Right renal pelvis (tissue), 4 donors: Measurements from ENCODE around the gene LGALS7B. TPM values are rescaled to one million over a fixed set of nuclear protein-coding genes. Genes with fewer than 3 reads are reported as not detected.
A peak's percentile ranks its signal among the peaks of the same experiment; 100 is the strongest.
"Not testable (repeated sequence)": the region's sequence is repeated elsewhere in the genome, so short reads cannot be mapped to it uniquely, and the experiment has no call there.

Experiments used
- DNase-seq, 4 donors: peaks; one replicate each; pipeline ENCODE4 v3.0.0-alpha.2; 2013; ENCODE audit warnings: low read depth in 4 of 4, low spot score in 3 of 4, missing footprints in 1 of 4
- polyA plus RNA-seq, 4 donors: library from polyadenylated mRNA; unstranded; fragments of 120-200 nt; gene quantifications; one replicate each; pipeline ENCODE4 v1.2.1, GENCODE V29; 2013; ENCODE audit not compliant: insufficient read length in 4 of 4

LGALS7B gene
- polyA plus RNA-seq, 4 donors: 0.80 to 2.6 (median 2.1) TPM; not detected in 1

DNA sequence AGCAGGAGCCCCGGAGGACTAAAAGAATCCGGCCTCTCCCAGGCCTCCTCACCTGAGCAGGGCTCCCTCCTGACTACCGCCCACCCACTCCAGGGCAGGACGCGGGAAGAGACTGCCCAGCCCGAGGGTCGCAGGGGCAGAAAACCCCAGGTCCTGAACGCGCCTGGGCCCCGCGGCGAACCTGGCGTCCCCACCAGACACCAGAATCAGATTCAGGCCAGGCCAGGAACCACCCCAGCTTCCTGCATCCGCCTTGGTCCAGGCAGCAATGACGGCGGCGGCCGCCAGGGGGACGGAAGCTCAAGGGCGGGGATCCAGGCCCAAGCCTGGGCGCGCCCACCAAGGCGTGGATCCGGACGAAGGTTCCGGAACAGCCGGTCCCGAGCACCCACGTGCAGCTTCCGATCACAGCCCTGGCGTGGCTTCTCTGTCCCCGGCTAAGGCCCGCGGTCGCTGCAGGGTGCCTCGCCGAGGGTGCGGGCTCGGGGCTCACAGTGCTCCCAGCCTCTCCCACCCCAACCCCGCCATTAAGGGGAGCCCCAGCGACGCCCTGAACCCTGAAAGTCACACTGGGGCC, 19.3 kb upstream of the LGALS7B start:
- DNase-seq: peak; percentile 54 to 71 (median 62)

DNA sequence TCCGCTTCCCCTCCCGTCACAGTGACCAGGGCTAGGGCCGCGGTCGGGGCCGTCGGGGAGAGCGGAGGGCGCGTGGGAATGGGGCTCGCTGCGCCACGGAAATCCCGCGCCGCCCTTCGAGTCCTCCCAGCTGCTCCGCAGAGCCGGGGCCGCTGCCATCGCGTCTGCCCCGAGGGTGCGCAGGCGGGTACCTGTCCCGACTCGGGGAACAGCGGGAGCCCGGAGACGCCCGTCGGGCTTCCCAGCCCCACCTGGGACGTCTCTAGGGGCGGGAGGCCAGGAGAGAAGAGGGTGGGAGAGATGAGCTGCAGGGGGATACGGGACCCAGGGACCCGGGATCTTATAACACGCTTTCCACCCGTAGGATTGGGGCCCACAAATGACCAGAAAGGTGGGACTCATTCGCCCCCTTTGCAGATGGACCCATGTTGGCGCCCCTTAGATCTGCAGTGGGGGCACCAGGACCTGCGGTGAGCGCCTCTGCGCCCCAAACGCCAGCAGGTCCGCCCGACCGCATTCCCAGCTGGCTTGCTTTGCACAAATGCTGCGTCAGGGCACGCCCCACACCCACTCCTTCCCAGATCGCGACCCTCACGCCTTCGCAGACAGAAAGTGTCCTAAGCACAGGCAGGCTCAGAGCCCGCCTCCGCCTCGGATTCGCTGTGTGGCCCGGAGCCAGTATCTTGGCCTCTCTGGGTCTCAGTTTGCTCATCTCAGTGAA, 18.6 kb upstream of the LGALS7B start:
- DNase-seq: not testable (repeated sequence)

- DNase-seq: not testable (repeated sequence)
These were observed 18.1 kb upstream of the LGALS7B start for GRCh38 chr19:38770949-38771275.

- DNase-seq: not testable (repeated sequence)
These were observed 17.4 kb upstream of the LGALS7B start for GRCh38 chr19:38771569-38771968.

DNA sequence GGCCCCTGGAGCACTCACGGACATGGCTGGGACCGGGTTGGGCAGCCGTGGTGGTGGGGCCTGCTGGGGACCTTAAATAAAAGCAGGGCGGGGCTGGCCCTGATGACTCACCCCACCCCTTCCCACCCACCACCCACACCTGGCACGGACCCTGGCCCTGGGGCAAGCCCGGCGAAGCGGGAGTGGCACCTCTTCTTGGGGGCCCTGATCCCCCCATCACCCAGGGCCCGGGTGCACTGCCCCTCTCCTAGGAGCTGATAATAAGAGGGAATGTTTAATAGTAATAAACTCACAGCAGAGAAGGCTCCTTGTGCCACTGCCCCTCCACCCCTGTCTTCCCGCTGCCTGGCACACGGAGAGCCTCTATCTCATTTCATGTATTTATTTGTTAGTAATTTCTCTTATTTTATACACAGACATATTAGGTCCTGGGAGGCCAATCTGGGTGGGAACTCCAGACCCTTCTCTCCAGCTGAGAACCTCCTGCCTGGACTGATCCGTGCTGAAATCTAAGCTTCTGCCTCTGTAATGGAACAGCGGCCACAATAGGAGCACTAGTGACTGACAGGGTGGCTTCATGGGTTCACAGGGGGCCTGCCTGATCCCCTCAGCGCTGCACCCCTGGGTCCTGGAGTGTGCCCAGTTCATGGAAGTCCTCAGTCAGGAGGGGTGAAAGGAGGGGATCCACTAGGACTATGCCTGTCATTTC, 15.4 kb upstream of the LGALS7B start, which contains the start of gene LGALS7:
LGALS7 (minus strand) TSS at position 49 of the 709 bp plus-strand sequence; CDS start at position 24, 25 bp downstream.
- DNase-seq: no peak

DNA sequence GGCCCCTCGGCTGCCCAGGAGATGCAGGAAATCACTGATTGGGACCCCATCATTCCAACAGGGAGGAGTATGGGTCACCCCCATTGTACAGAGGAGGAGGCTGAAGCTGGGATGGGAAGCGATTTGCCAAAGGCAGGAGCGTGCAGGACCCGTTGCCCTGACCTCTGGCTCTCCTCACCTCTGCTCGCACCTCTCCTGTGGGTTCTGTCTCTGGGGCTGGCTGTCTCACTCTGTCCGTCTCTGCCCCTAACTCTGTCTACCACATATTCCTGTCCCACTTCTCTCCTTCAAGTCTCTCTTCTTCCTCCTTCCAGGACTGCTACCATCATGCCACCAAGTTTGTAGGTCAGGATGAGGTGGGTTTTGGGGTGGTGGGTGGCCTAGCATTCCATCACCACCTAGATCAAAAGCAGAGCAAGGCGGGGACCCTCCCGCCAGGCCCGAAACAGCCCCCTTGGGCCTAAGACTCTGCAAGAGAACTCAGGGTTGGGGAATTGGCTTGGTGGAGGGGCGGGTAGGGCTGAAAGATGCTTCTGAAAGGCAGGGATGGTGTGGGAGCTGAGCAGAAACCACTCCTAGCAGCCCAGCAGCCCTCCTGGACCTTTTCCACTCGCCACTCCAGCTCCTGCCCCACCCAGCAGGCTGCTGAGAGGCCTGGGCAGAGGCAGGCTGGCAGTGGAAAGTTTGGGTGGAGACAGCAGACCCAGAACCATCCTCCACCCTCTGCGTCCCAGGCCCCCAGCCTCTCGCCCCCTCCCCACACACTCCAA, 14.6 kb upstream of the LGALS7B start:
- DNase-seq: no peak

- no peak for DNase-seq
These were observed 10.3 kb upstream of the LGALS7B start for GRCh38 chr19:38778733-38779132.

DNA sequence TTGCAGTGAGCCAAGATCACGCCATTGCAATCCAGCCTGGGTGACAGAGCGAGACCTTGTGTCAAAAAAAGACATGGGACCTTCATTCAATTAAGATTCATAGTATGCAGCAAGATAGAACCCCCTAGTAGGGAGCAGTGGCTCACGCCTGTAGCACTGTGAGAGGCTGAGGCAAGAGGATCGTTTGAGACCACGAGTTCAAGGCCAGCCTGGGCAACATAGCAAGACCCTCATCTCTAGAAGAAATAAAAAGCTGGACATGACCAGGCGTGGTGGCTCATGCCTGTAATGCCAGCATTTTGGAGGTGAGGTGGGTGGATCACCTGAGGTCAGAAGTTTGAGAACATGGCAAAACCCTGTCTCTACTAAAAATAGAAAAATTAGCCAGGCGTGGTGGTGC, 8.6 kb upstream of the LGALS7B start:
- DNase-seq: no peak

DNA sequence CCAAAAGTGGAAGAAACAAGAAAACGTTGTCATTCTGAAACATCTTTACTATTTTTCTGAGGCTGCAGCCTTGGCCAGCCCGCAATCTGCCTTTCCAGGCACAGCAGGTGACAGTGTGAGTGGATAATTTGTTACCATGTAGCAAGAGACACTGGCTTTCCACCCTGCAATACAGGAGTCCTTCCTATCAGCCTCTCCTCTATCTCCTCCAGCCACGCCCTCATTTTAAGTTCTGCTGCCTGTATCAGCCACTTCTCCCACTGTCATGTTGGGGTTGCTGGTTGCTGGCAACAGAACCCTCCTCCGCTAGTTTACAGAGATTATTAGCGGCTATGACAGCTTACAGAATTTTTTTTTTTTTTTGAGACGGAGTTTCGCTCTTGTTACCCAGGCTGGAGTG, 7.9 kb upstream of the LGALS7B start:
- no peak for DNase-seq

- DNase-seq: not testable (repeated sequence)
These were observed 6.8 kb upstream of the LGALS7B start for GRCh38 chr19:38782212-38782611.

DNA sequence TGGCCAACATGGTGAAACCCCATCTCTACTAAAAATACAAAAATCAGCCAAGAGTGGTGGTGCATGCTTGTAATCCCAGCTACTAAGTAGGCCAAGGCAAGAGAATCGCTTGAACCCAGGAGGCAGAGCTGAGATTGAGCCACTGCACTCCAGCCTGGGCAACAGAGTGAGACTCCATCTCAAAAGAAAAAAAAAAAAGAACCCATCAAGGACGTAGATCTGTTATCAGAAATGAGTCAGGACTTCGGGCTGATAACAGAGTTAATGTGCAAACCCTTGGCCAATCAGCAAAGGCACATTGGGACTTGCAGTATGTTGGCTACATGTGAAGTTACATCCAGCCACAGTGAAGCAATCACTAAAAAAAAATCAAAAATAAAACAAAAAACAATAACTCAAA, 4.8 kb upstream of the LGALS7B start:
- no peak for DNase-seq

- no peak for DNase-seq
These were observed 3.8 kb upstream of the LGALS7B start for GRCh38 chr19:38785187-38785699.

GRCh38 chr19:38786061-38786460, 2.9 kb upstream of the LGALS7B start:
- DNase-seq: not testable (repeated sequence)

DNA sequence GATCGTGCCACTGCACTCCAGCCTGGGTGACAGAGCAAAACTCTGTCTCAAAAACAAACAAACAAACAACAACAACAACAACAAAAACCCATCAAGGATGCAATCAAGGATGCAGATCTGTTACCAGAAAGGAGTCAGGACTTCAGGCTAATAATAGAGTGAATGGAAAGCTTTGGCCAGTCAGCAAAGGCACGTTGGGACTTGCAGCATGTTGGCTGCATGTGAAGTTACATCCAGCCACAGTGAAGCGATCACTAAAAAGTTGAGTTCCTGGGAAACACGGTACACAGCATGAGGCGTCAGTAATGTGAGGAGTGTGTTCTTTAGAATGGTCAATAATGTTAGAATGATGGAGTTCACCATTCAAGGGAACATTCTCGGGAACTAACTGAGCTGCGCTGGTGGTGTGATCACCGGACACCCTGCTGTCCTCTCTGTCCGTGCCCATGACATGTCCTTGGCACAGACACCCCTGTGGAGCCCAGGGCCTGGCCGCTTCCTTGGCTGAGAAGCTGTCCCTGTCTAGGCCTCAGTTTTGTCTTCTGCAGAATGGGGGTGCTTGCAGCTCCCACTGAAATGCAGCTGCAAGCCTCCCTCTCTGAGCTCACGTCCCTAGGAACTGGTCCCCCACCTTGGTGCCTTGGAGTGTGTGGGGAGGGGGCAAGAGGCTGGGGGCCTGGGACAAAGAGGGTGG, 2.3 kb upstream of the LGALS7B start:
- DNase-seq: no peak

DNA sequence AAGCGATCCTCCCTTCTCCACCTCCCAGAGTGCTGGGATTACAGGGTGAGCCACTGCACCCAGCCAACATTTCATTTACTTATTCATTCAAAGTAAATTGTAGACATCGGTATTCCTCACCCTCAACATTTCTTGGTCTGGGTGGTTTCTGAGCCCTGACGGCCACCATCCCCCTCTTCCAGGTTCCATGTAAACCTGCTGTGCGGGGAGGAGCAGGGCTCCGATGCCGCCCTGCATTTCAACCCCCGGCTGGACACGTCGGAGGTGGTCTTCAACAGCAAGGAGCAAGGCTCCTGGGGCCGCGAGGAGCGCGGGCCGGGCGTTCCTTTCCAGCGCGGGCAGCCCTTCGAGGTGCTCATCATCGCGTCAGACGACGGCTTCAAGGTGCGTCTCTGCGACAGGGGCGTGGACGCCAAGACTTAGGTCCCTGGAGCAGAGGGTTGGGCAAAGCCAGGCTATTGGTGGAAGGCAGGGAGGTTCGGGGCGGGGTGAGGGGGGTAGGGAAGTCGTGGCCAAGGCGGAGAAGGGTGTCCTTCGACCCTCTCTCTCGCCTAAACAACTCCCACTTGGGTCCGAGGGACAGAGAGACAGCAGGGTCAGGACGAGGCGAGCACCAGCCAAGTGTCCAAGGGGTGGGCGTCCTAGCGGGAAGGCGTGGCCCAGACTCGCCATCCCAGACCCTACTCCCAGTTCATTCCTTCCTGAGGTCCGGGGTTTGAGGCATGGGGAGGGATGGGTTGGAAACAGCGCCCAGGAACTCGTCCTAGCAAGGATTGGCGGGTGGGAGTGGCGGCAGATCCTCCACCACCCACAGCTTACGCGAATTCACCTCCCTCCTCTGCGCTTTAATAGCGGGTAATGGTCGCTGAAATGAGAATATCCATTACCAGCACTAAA, 1.8 kb downstream of the LGALS7B start:
- not testable (repeated sequence) for DNase-seq

- not testable (repeated sequence) for DNase-seq
These were observed 2.6 kb downstream of the LGALS7B start for GRCh38 chr19:38791451-38792064.

DNA sequence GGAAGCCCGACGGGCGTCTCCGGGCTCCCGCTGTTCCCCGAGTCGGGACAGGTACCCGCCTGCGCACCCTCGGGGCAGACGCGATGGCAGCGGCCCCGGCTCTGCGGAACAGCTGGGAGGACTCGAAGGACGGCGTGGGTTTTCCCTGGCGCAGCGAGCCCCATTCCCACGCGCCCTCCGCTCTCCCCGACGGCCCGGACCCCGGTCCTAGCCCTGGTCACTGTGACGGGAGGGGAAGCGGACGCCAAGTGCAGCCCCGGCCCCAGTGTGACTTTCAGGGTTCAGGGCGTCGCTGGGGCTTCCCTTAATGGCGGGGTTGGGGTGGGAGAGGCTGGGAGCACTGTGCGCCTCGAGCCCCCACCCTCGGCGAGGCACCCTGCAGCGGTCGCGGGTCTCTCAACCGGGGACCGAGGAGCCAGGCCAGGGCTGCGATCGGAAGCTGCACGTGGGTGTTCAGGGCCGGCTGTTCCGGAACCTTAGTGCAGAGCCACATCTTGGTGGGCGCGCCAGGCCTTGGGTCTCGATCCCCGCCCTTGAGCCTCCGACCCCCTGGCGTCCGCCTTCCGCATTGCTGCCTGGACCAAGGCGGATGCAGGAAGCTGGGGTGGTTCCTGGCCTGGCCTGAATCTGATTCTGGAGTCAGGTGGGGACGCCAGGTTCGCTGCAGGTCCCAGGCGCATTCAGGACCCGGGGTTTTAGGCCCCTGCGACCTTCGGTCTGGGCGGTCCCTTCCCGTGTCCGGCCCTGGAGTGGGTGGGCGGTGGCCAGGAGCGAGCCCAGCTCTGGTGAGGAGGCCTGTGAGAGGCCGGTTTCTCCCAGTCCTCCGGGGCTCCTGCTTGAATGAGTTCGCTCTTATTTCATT, 3.5 kb downstream of the LGALS7B start:
- DNase-seq: no peak

DNA sequence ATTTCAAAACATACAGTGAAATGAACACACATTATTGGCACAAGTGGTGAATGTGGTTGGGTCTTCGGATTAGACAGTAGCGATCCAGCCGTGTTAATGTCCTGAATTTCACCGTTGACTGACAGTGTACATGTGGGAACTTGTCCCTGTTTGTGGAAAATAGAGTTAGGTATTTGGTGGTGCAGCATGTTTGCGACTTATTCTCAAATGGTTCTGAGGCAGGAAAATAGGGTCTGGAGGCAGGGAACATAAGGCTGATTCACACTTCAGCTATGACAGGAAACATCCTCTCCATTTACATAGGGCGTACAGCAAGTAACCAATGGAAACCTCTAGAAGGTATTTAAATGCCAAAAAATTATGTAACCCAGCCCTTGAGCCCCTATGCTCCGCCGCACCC, 4.2 kb downstream of the LGALS7B start:
- no peak for DNase-seq
